ENCODE measurements around the gene CERS6. TPM values are rescaled to one million over a fixed set of nuclear protein-coding genes. Genes with fewer than 3 reads are reported as not detected.
A peak's percentile ranks its signal among the peaks of the same experiment; 100 is the strongest.

Gene CERS6
- polyA plus RNA-seq, 6 donors from 2014 or later = 5.8 to 11.9 (median 9.1) TPM

GRCh38 chr2:168809537-168809936 is 353.5 kb downstream of the CERS6 start:
- H3K27me3 Mint-ChIP-seq = no peaks in the 10 kb centered on the region
- H3K4me1 Mint-ChIP-seq = no peaks in the 10 kb centered on the region
- H3K27ac Mint-ChIP-seq = no peak overlapping the region
- no peaks in the 10 kb centered on the region for H3K9me3 Mint-ChIP-seq
- DNase-seq (no peak), ATAC-seq (ENCODE audit: low read depth in 2 of 2) (no peak)
- no peaks in the 10 kb centered on the region for H3K36me3 Mint-ChIP-seq
- H3K4me3 Mint-ChIP-seq = no peak overlapping the region

DNA sequence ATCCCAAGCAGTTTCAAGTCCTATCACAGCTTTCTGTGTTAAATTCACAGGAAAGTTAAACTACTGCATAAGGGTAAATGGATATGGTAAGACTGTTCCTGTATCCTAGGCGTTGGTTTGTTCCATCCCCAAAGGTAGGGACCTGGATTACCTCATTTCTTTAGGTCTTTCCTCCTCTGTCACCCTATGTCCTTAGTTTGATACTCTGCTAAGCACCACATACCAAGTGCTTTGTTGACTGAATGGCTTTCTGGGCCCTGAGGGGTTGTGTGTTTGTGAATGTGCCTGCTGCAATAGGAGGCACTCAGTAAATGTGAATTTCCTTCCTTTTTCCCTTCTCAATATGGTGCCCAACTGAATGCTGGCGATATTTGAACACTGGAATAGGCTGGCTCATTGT is 354.2 kb downstream of the CERS6 start:
- DNase-seq (no peak), ATAC-seq (ENCODE audit: low read depth in 2 of 2) (no peak)
- H3K9me3 Mint-ChIP-seq = no peaks in the 10 kb centered on the region
- H3K27ac Mint-ChIP-seq = no peak overlapping the region
- H3K36me3 Mint-ChIP-seq = no peaks in the 10 kb centered on the region
- no peaks in the 10 kb centered on the region for H3K4me1 Mint-ChIP-seq
- no peaks in the 10 kb centered on the region for H3K27me3 Mint-ChIP-seq
- no peak overlapping the region for H3K4me3 Mint-ChIP-seq

- no peaks in the 10 kb centered on the region for H3K4me1 Mint-ChIP-seq
- ATAC-seq (ENCODE audit: low read depth in 2 of 2) = no peak
- DNase-seq = no peak
- H3K36me3 Mint-ChIP-seq = no peaks in the 10 kb centered on the region
- H3K27me3 Mint-ChIP-seq = no peaks in the 10 kb centered on the region
- H3K27ac Mint-ChIP-seq = peak overlapping the region in 1 of 6 donors; percentile 54
- H3K4me3 Mint-ChIP-seq = no peak overlapping the region
- no peaks in the 10 kb centered on the region for H3K9me3 Mint-ChIP-seq
Measured at GRCh38 chr2:168811696-168812095, 355.6 kb downstream of the CERS6 start.

DNA sequence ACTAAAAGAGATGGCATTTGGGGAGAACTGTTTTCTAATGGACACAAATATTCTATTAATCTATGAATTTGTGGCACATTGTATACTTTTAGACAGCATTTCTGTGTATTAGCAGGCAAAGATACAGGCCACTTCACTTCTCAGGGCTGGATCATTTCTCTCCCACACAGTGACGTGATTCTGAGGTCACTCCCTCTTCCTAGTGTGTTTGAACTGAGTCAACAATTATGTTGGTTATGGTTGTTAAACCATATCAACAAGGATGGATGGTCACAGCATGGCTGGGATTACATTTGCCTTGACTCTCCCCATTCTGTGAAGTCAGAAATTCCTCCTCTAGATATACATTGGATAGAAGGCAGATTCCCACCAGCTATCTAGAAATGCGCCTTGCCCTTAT is 358.0 kb downstream of the CERS6 start:
- no peak overlapping the region for H3K4me3 Mint-ChIP-seq
- no peak overlapping the region for H3K27ac Mint-ChIP-seq
- DNase-seq (no peak), ATAC-seq (ENCODE audit: low read depth in 2 of 2) (no peak)
- no peaks in the 10 kb centered on the region for H3K27me3 Mint-ChIP-seq
- no peaks in the 10 kb centered on the region for H3K36me3 Mint-ChIP-seq
- no peaks in the 10 kb centered on the region for H3K4me1 Mint-ChIP-seq
- H3K9me3 Mint-ChIP-seq = no peaks in the 10 kb centered on the region

DNA sequence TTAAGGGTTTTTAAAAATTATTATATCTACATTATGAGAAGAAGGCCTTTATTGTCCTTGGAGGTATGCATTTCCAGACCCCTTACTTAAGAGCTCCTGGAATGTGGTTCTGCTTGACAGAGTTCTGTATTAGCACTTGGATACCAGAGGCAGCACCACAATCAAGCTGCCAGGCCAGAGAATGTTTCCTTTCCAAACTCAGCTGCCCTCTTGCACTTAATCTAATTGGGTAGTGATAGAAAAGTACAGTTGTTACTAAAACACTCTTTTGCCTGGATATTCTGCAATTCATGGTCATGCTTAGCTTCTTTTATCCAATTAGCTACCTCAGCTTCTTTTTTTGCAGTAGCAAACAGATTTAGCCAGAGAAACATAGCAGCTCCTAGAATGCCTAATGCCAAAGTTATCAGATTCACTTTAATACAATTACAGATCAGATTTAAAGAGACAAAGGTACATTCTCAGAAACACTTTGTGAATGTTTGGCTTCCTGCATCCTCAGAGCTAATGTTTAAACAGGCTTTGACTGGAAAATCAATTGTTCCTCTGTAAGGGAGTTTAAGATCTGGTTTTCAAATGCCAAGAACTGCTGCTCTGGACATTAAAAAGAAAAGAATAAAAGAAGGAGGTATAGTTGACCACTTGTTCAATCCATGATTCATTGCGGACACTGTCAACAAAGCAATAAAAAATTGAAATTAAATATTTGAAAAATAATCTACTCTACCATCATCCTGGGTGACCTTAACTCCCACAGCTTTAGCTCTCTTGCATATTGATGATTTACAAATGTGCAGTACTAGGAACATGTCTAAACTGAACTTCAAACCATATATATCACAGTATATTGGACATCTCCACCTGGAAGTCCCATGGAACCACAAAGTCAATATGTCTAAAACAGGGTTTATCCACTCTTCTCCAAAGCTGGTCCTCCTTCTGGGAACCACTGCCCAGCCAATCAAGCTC is 359.2 kb downstream of the CERS6 start:
- no peak for DNase-seq
- Mint-ChIP-seq H3K36me3 (no peaks in the 10 kb centered on the region), H3K9me3 (no peaks in the 10 kb centered on the region), H3K27ac (no peak overlapping the region), H3K27me3 (no peaks in the 10 kb centered on the region), H3K4me3 (no peak overlapping the region), H3K4me1 (no peaks in the 10 kb centered on the region)
- ATAC-seq (ENCODE audit: low read depth in 2 of 2) = no peak

DNA sequence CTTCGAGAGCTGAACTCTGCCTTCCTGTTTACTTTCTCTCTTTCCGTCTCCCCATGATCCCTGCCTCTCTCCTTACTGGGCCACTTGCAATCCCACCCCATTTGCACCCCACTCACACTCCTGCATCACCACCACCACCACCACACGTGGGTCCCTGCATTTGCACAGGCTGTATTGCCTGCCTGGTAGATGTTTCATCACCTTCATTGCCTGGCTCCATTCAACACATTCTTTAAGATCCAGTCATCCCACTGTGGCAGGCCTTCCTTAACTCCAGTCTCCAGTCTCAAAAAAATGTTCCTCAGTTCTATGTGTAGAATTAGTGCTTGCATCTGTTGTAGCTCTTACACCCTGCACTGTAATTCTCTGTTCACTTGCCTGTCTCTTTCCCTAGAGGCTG is 360.3 kb downstream of the CERS6 start:
- H3K9me3 Mint-ChIP-seq = no peaks in the 10 kb centered on the region
- no peak overlapping the region for H3K4me3 Mint-ChIP-seq
- H3K27me3 Mint-ChIP-seq = no peaks in the 10 kb centered on the region
- DNase-seq (no peak), ATAC-seq (ENCODE audit: low read depth in 2 of 2) (no peak)
- H3K27ac Mint-ChIP-seq = no peak overlapping the region
- no peaks in the 10 kb centered on the region for H3K36me3 Mint-ChIP-seq
- no peaks in the 10 kb centered on the region for H3K4me1 Mint-ChIP-seq

DNA sequence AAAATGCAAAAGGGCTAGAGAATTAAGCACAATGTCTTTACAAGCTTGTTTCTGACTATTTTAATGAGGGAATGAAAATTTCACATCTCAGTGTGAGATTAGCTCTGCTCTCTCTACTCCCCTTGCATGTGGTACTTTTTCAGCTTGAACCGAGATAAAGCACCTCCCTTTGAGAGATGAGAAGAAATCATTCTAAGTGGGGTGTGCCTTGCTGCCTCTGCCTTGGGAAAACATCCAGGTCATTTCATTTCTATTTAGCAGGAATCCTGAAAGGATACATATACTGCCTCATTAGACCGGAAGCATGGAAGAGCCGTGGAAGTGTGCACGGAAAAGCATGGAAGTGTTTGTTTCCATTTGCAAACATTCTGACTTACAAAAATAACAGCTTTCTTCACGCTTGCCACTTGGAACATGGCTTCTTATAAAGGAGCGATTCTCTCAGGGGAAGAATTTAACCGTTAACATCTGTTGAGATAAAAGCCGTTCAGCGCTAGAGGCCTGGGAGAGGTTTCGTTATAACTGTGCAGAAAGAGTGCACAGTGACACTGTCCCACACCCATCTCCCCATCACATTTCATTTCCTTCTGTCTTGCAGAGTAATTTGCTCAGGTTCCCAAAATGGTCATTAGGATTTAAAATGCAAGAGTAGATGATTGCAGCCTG is 363.1 kb downstream of the CERS6 start:
- Mint-ChIP-seq H3K9me3 (no peaks in the 10 kb centered on the region), H3K4me1 (no peaks in the 10 kb centered on the region), H3K36me3 (no peaks in the 10 kb centered on the region), H3K27me3 (no peaks in the 10 kb centered on the region), H3K4me3 (no peak overlapping the region), H3K27ac (no peak overlapping the region)
- ATAC-seq (ENCODE audit: low read depth in 2 of 2) = no peak
- no peak for DNase-seq

GRCh38 chr2:168819829-168820489 is 363.9 kb downstream of the CERS6 start:
- Mint-ChIP-seq H3K4me1 (no peaks in the 10 kb centered on the region), H3K27ac (no peak overlapping the region), H3K9me3 (no peaks in the 10 kb centered on the region), H3K4me3 (no peak overlapping the region), H3K36me3 (no peaks in the 10 kb centered on the region), H3K27me3 (no peaks in the 10 kb centered on the region)
- DNase-seq = no peak
- no peak for ATAC-seq (ENCODE audit: low read depth in 2 of 2)

DNA sequence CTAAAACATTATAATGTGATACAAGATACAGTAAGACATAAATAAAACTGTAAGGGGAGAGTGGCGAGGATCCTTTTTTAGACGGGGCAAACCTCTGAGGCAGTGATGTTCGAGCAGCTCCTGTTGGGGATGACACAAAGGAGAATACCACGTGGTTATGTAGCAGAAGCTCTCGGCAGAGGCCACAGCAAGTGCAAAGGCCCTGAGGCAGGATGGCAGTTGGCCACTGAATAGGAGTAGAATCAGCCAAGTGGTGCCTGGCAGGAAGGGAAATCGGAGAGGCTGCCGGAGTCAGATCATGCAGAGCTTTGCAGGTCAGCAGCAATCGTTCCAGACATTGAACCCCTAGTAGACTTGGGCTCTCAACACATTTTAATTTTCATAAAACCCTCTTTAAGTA is 365.5 kb downstream of the CERS6 start:
- H3K27me3 Mint-ChIP-seq = no peaks in the 10 kb centered on the region
- no peaks in the 10 kb centered on the region for H3K36me3 Mint-ChIP-seq
- ATAC-seq (ENCODE audit: low read depth in 2 of 2) (no peak), DNase-seq (no peak)
- H3K4me3 Mint-ChIP-seq = no peak overlapping the region
- no peak overlapping the region for H3K27ac Mint-ChIP-seq
- no peaks in the 10 kb centered on the region for H3K9me3 Mint-ChIP-seq
- no peaks in the 10 kb centered on the region for H3K4me1 Mint-ChIP-seq

GRCh38 chr2:168821992-168822391 is 365.9 kb downstream of the CERS6 start:
- no peaks in the 10 kb centered on the region for H3K36me3 Mint-ChIP-seq
- H3K27ac Mint-ChIP-seq = no peak overlapping the region
- no peaks in the 10 kb centered on the region for H3K27me3 Mint-ChIP-seq
- H3K4me3 Mint-ChIP-seq = no peak overlapping the region
- no peaks in the 10 kb centered on the region for H3K4me1 Mint-ChIP-seq
- no peaks in the 10 kb centered on the region for H3K9me3 Mint-ChIP-seq
- ATAC-seq (ENCODE audit: low read depth in 2 of 2) = no peak
- DNase-seq = no peak

Other genes with a start within 250 kb of the CERS6 start
- 1 to 10 TPM; 1.3 to 2.9 (median 1.5) TPM for gene STK39, start 208.7 kb upstream of the CERS6 start, polyA plus RNA-seq (ENCODE audit: low read depth in 6 of 6)

All from naive B cell (primary cell).